Stimulated activated CD8-positive, alpha-beta memory T cell treated with anti-CD3 and anti-CD28 coated beads, Interleukin-7, amount 100 ng/mL, for 48 hours (primary cell): Measurements from ENCODE around the gene C10orf88.
A peak's percentile ranks its signal among the peaks of the same experiment; 100 is the strongest.
"Not testable (repeated sequence)": the region's sequence is repeated elsewhere in the genome, so short reads cannot be mapped to it uniquely, and the experiment has no call there.

Source experiments
- DNase-seq, 2 donors: peaks; one replicate each; pipeline ENCODE4 v3.0.0-alpha.2; 2020; ENCODE audit warnings: low read depth in 1 of 2; ENCODE audit errors: extremely low read depth in 1 of 2

C10orf88 gene

GRCh38 chr10:122962405-122962804 is 8.4 kb upstream of the C10orf88 start:
- no peak for DNase-seq

- no peak for DNase-seq
Measured at GRCh38 chr10:122957474-122957873, 3.4 kb upstream of the C10orf88 start.

GRCh38 chr10:122955892-122956291 is 1.9 kb upstream of the C10orf88 start:
- DNase-seq = no peak

- DNase-seq = no peak
Measured at GRCh38 chr10:122954731-122955050, 664 bp upstream of the C10orf88 start.

GRCh38 chr10:122949296-122949695 is 4.7 kb downstream of the C10orf88 start:
- DNase-seq = no peak

GRCh38 chr10:122939856-122940543 is 14.0 kb downstream of the C10orf88 start:
- no peak for DNase-seq

- DNase-seq = no peak
Measured at GRCh38 chr10:122939133-122939855, 14.7 kb downstream of the C10orf88 start.

- DNase-seq = no peak
Measured at GRCh38 chr10:122931088-122931906, 22.7 kb downstream of the C10orf88 start.

- DNase-seq = no peak
Measured at GRCh38 chr10:122930140-122930539, 23.9 kb downstream of the C10orf88 start.

GRCh38 chr10:122915700-122916099 is 38.3 kb downstream of the C10orf88 start:
- DNase-seq = no peak

GRCh38 chr10:122911889-122912484 is 42.0 kb downstream of the C10orf88 start:
- peak; percentile 8 to 11 for DNase-seq

- DNase-seq = no peak
Measured at GRCh38 chr10:122910310-122910709, 43.7 kb downstream of the C10orf88 start, which contains the start of gene FAM24A. Gene FAM24A, plus strand, starts transcription at chr10:122910610. Its CDS starts 1,025 bp downstream, at chr10:122911635.

- DNase-seq = not testable (repeated sequence)
Measured at GRCh38 chr10:122903861-122904260, 50.2 kb downstream of the C10orf88 start.

- DNase-seq = no peak
Measured at GRCh38 chr10:122894261-122894944, 59.6 kb downstream of the C10orf88 start.

- DNase-seq = no peak
Measured at GRCh38 chr10:122884166-122884565, 69.9 kb downstream of the C10orf88 start.

- DNase-seq = no peak
Measured at GRCh38 chr10:122882766-122883165, 71.3 kb downstream of the C10orf88 start.
